Skeletal muscle tissue (tissue), 4 donors: Measurements from ENCODE around the gene CNTNAP2. TPM values are rescaled to one million over a fixed set of nuclear protein-coding genes. Genes with fewer than 3 reads are reported as not detected.

Experiments
- H3K27ac ChIP-seq: one replicate; pipeline ENCODE4 v1.7.0; 2013; ENCODE audit warnings: mild to moderate bottlenecking, low read depth, low read length, inconsistent platforms
- H3K27me3 ChIP-seq, 3 donors: one replicate each; pipeline ENCODE4 v1.7.0; 2013; ENCODE audit warnings: low read length in 3 of 3; ENCODE audit not compliant: control insufficient read depth in 3 of 3, insufficient read depth in 3 of 3
- H3K36me3 ChIP-seq, 3 donors: one replicate each; pipeline ENCODE4 v1.7.0; 2013; ENCODE audit warnings: low read length in 3 of 3; ENCODE audit not compliant: control insufficient read depth in 3 of 3, insufficient read depth in 3 of 3
- H3K4me1 ChIP-seq, 3 donors: one replicate each; pipeline ENCODE4 v1.7.0; 2013; ENCODE audit warnings: low read length in 3 of 3, mild to moderate bottlenecking in 3 of 3; ENCODE audit not compliant: control insufficient read depth in 3 of 3, insufficient read depth in 3 of 3
- H3K4me3 ChIP-seq, 3 donors: one replicate each; pipeline ENCODE4 v1.7.0; 2013; ENCODE audit warnings: low read length in 3 of 3
- H3K9ac ChIP-seq, 3 donors: one replicate each; pipeline ENCODE4 v1.7.0; 2013; ENCODE audit warnings: low read length in 3 of 3, mild to moderate bottlenecking in 3 of 3, moderate library complexity in 2 of 3, low read depth in 1 of 3
- H3K9me3 ChIP-seq, 3 donors: one replicate each; pipeline ENCODE4 v1.7.0; 2013; ENCODE audit warnings: low read length in 3 of 3; ENCODE audit not compliant: control insufficient read depth in 3 of 3
- total RNA-seq: library from RNA; depleted of rRNA; stranded (reverse); fragments of >200 nt; gene quantifications from one replicate; pipeline ENCODE4 v1.2.3, GENCODE V29; 2014
- donor health status: Osteomylitis.

CNTNAP2 gene
- total RNA-seq, 1 donor from 2014 or later: 14.1 TPM

GRCh38 chr7:146345251-146345650 lies 228.7 kb downstream of the CNTNAP2 start:
- H3K9ac ChIP-seq: no peak overlapping the region
- no peaks in the 10 kb centered on the region for H3K4me1 ChIP-seq
- H3K36me3 ChIP-seq: no peaks in the 10 kb centered on the region
- no peaks in the 10 kb centered on the region for H3K9me3 ChIP-seq
- no peaks in the 10 kb centered on the region for H3K27me3 ChIP-seq
- H3K27ac ChIP-seq: no peak overlapping the region
- no peak overlapping the region for H3K4me3 ChIP-seq

GRCh38 chr7:146346096-146346495 lies 229.5 kb downstream of the CNTNAP2 start:
- no peak overlapping the region for H3K9ac ChIP-seq
- H3K27ac ChIP-seq: no peak overlapping the region
- H3K27me3 ChIP-seq: no peaks in the 10 kb centered on the region
- H3K9me3 ChIP-seq: no peaks in the 10 kb centered on the region
- no peak overlapping the region for H3K4me3 ChIP-seq
- no peaks in the 10 kb centered on the region for H3K4me1 ChIP-seq
- H3K36me3 ChIP-seq: no peaks in the 10 kb centered on the region

GRCh38 chr7:146355216-146355615 lies 238.6 kb downstream of the CNTNAP2 start:
- Histone ChIP-seq H3K9me3 (no peaks in the 10 kb centered on the region), H3K27ac (no peak overlapping the region), H3K9ac (no peak overlapping the region), H3K27me3 (no peaks in the 10 kb centered on the region), H3K4me3 (no peak overlapping the region), H3K4me1 (no peaks in the 10 kb centered on the region), H3K36me3 (no peaks in the 10 kb centered on the region)

GRCh38 chr7:146359176-146359575 lies 242.6 kb downstream of the CNTNAP2 start:
- Histone ChIP-seq H3K27me3 (no peaks in the 10 kb centered on the region), H3K4me3 (no peak overlapping the region), H3K4me1 (no peaks in the 10 kb centered on the region), H3K9ac (no peak overlapping the region), H3K27ac (no peak overlapping the region), H3K9me3 (no peaks in the 10 kb centered on the region), H3K36me3 (no peaks in the 10 kb centered on the region)

- Histone ChIP-seq H3K27me3 (no peaks in the 10 kb centered on the region), H3K9ac (no peak overlapping the region), H3K9me3 (no peaks in the 10 kb centered on the region), H3K36me3 (no peaks in the 10 kb centered on the region), H3K27ac (no peak overlapping the region), H3K4me3 (no peak overlapping the region), H3K4me1 (no peaks in the 10 kb centered on the region)
Observed at GRCh38 chr7:146366938-146367337, 250.3 kb downstream of the CNTNAP2 start.

GRCh38 chr7:146370171-146370570 lies 253.6 kb downstream of the CNTNAP2 start:
- Histone ChIP-seq H3K4me1 (no peaks in the 10 kb centered on the region), H3K36me3 (no peaks in the 10 kb centered on the region), H3K9ac (no peak overlapping the region), H3K27me3 (no peaks in the 10 kb centered on the region), H3K9me3 (no peaks in the 10 kb centered on the region), H3K27ac (no peak overlapping the region), H3K4me3 (no peak overlapping the region)

- Histone ChIP-seq H3K27me3 (no peaks in the 10 kb centered on the region), H3K27ac (no peak overlapping the region), H3K4me1 (no peaks in the 10 kb centered on the region), H3K36me3 (no peaks in the 10 kb centered on the region), H3K9ac (no peak overlapping the region), H3K9me3 (no peaks in the 10 kb centered on the region), H3K4me3 (no peak overlapping the region)
Observed at GRCh38 chr7:146375170-146375569, 258.6 kb downstream of the CNTNAP2 start.

GRCh38 chr7:146378196-146378595 lies 261.6 kb downstream of the CNTNAP2 start:
- H3K4me3 ChIP-seq: no peak overlapping the region
- H3K36me3 ChIP-seq: no peaks in the 10 kb centered on the region
- no peaks in the 10 kb centered on the region for H3K4me1 ChIP-seq
- no peaks in the 10 kb centered on the region for H3K9me3 ChIP-seq
- no peak overlapping the region for H3K9ac ChIP-seq
- no peaks in the 10 kb centered on the region for H3K27me3 ChIP-seq
- no peak overlapping the region for H3K27ac ChIP-seq

- Histone ChIP-seq H3K4me3 (no peak overlapping the region), H3K36me3 (no peaks in the 10 kb centered on the region), H3K9me3 (no peaks in the 10 kb centered on the region), H3K27me3 (no peaks in the 10 kb centered on the region), H3K27ac (no peak overlapping the region), H3K4me1 (no peaks in the 10 kb centered on the region), H3K9ac (no peak overlapping the region)
Observed at GRCh38 chr7:146387140-146387539, 270.5 kb downstream of the CNTNAP2 start.

- Histone ChIP-seq H3K9ac (no peak overlapping the region), H3K9me3 (no peaks in the 10 kb centered on the region), H3K36me3 (no peaks in the 10 kb centered on the region), H3K27ac (no peak overlapping the region), H3K4me1 (no peaks in the 10 kb centered on the region), H3K4me3 (no peak overlapping the region), H3K27me3 (no peaks in the 10 kb centered on the region)
Observed at GRCh38 chr7:146388928-146389327, 272.3 kb downstream of the CNTNAP2 start.

GRCh38 chr7:146393346-146393745 lies 276.7 kb downstream of the CNTNAP2 start:
- no peaks in the 10 kb centered on the region for H3K4me1 ChIP-seq
- H3K27me3 ChIP-seq: no peaks in the 10 kb centered on the region
- H3K36me3 ChIP-seq: no peaks in the 10 kb centered on the region
- H3K27ac ChIP-seq: no peak overlapping the region
- no peak overlapping the region for H3K9ac ChIP-seq
- H3K4me3 ChIP-seq: no peak overlapping the region
- H3K9me3 ChIP-seq: no peaks in the 10 kb centered on the region
